GM18498 (cell line): ENCODE data around the gene EFCAB9.
"Not testable (repeated sequence)": the region's sequence is repeated elsewhere in the genome, so short reads cannot be mapped to it uniquely, and the experiment has no call there.

Source experiments
- ATAC-seq: cut with Tn5 transposase; IDR thresholded peaks from one replicate; pipeline ENCODE4 v1.9.1; 2021; ENCODE audit warnings: mild to moderate bottlenecking, moderate library complexity; ENCODE audit not compliant: unreplicated experiment

The EFCAB9 gene

DNA sequence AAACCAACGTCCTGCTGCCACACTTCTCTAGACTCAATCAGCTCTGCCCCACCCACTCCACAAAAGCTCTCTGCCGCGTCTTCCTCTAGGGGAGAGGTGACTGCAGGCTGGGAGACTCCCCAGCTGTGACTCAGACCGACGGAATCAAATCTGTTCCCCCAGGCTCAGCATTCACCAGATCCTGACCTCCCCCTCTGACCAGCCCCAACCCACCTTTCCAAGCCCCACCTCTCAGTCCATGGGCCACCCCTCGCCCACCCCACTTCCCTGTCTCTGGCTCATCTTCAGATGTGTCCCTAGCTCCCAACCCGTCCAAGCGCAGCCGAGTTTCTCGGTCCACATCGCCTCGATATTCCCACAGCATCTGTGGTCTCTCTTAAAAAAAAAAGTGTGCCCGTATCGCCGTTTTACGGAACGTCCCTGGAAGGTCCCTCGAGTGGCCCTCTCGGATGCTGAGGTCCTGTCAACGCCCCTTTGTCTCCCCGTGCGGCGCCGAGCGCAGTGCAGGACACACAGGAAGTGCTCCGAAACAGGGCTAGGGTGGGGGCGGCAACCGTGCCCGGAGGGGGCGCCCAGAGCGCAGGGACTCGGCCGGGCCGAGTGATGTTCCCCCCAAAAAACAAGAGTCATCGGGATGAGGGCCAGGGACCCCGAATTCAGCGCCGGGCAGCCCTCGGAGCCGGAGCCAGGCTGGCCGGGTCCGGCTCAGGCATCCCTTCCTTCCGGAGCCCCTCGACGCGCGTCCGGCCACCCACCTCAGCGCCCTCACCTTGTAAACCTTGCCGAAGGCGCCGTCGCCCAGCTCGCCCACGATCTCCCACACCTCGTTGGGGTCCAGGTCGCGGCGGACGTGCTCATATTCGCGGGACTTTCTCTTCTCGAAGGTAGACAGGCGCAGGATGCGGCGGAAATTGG is 6.6 kb upstream of the EFCAB9 start:
- peak; percentile 23 for ATAC-seq

GRCh38 chr5:172188033-172188892 is 5.7 kb upstream of the EFCAB9 start, which contains the start of gene STK10:
Gene STK10, minus strand, starts transcription at chr5:172188224. Its CDS starts 182 bp downstream, at chr5:172188042.
- peak; percentile 77 for ATAC-seq

GRCh38 chr5:172188893-172189692 is 4.9 kb upstream of the EFCAB9 start:
- ATAC-seq = no peak

DNA sequence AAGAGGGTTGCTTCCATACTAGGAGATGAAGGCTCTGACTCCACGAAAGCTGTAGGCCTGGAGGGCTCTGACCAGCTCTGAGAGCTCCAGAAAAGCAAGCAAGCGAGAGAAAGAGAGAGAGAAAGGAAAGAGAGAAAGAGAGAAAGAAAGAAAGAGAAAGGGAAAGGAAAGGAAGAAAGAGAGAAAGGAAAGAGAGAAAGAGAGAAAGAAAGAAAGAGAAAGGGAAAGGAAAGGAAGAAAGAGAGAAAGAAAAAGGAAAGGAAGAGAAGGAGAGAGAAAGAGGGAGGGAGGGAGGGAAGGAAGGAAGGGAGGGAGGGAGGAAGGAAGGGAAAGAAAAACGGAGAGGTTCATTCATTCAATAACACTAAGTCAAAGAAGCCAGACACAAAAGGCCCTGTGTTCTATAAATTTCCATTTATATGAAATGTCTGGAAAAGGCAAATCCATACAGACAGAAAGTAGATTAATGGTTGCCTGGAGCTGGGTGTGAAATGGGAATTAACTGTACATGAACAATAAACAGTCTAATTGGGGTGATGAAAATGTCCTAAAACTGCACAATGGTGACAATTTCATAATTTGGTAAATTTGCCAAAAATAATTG is 4.2 kb upstream of the EFCAB9 start:
- ATAC-seq = no peak

DNA sequence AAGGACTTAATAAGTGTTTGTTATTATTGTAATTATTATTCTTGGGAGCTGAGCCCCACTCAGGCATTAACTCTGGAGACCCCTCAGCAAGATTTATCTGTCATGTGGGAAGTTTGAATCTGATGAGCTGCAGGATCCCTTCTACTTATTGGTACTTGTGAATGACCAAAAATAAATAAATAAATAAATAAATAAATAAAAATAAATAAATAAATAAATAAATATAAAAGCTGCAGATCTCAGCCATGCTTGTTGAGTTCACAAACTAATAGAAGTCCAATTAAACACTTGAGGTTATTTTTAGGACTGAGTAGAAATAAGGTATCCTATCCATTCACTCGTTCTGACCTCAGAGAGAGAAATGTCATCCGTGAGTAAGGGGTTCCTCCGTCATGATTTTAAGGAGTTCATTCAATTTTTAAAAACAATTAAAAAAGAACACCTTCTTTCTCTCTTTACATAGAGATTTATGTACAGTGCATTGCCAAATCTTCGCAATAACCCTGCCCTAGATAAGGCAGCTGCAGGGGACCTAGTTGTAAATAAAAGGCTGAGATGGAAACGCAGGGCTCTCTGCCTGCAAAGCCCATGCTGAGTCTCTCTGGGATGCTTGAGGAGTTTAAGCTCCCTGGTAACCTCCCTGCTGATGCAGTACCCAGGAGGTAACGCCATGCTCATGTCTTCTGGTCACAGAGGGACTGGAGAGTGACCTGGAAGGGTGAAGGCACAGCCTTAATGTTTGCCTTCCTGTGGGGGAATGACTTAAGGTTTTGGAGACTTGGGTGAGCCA is 1.2 kb downstream of the EFCAB9 start:
- ATAC-seq = no peak

DNA sequence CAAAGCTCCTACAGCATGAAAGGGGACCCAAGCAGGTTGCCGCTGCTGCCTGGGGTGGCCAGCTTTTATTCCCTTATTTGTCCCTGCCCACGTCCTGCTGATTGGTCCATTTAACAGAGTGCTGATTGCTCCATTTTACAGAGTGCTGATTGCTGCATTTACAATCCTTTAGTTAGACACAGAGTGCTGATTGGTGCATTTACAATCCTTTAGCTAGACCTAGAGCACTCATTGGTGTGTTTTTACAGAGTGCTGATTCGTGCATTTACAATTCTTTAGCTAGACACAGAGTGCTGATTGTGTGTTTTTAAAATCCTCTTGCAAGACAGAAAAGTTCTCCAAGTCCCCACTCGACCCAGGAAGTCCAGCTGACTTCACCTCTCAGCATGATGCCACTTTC is 3.8 kb downstream of the EFCAB9 start:
- not testable (repeated sequence) for ATAC-seq

- no peak for ATAC-seq
Measured at GRCh38 chr5:172199446-172199845, 5.5 kb downstream of the EFCAB9 start.

GRCh38 chr5:172200476-172200875 is 6.5 kb downstream of the EFCAB9 start:
- no peak for ATAC-seq

DNA sequence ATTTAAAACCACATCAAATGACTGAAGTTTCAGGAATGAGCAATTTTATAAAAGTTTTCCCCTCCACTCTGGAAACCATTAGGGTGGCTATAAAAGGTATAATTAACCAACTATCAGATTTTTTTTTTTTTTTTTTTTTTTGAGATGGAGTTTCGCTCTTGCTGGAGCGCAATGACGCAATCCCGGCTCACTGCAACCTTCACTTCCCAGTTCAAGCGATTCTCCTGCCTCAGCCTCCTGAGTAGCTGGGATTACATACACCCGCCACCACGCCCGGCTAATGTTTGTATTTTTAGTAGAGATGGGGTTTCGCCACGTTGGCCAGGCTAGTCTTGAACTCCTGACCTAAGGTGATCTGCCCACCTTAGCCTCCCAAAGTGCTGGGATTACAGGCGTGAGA is 12.0 kb downstream of the EFCAB9 start:
- not testable (repeated sequence) for ATAC-seq

DNA sequence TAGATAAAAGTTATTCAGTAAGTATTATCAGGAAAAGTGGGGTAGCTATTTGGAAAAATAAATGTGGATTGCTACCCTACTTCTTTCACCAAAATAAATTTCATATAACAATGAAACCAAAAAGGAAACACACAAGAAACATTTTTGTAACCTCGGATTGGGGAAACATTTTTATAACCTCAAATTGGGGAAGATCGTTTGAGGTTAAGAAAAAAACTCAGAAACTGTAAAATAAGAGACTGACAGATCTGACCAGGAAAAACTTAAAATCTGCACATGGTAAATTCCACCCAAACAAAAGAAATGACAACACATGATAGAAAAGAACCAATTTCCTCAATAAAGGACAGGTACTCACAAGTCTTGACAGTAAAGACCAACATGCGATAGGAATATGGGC is 13.5 kb downstream of the EFCAB9 start:
- ATAC-seq = no peak

DNA sequence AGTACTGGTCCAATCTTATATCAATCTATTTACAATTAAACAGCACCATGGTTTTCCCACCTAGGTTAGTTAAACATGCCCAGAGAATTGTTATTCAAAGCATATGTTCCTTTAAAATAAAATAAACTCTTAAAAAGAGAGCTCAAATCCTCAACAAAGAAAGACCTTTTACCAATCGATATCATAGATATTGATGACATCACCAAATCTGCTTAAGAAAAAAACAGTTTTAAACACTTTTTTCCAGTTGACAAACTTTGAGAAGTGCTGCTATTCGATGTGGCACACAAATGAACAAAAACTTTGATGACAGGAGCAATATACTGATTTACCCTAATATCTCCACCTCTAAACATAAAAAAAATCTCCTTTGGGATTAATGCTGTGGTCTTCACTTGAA is 15.7 kb downstream of the EFCAB9 start:
- no peak for ATAC-seq

DNA sequence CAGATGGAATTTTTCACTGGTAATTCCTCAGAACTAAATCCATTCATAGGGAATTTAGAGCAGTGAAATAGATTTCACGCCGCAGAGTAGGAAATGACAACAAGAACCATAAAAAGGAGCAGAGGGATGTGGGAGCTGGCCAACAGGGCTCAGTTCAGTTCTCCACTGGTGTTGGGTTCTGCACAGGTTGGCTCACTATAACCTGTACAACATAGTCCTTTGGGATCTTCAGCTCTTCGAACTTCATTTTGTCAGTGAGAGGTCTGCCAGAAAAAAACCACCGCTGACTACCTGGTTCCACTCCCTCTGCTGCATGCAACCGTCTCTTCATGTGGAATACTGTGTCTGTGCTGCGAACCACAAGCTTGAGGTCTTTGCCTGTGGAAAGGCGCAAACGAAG is 17.7 kb downstream of the EFCAB9 start:
- no peak for ATAC-seq

GRCh38 chr5:172213126-172213525 is 19.2 kb downstream of the EFCAB9 start:
- ATAC-seq = no peak

GRCh38 chr5:172216345-172216744 is 22.4 kb downstream of the EFCAB9 start:
- no peak for ATAC-seq

DNA sequence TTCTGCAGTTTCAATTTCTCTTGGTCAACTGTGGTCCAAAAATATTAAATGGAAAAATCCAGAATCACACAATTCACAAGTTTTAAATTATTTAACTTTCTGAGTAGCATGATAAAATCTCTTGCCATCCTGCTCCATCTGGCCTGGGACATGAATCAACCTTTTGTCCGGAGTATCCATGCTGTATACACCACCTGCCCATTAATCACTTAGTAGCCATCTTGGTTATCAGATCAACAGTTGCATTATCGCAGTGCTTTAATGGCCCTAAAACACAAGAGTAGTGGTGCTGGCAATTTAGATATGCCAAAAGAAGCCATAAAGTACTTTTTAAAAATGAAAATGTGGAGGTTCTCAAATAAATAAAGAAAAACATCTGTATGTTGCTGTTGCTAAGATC is 25.3 kb downstream of the EFCAB9 start:
- no peak for ATAC-seq

GRCh38 chr5:172223901-172224873 is 30.2 kb downstream of the EFCAB9 start:
- ATAC-seq = peak; percentile 89

DNA sequence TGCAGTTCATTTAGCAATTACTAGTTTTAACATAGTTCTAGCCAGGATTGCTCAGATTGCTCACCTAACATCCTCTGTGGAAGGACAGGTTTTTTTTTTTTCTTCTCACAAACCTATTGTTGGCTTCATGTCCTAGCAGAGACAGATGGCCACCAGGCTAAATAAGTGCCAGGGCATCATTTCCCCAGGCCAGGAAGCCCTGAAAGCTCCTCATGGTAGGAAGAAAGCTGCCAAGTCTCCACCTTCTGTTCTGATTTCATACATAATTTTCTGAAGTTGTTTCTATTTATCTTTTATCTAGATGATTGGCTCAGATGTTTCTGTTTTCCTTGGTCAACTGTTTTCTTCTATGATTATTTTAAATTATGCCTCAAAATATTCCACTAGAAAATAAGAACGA is 31.0 kb downstream of the EFCAB9 start:
- ATAC-seq = no peak

DNA sequence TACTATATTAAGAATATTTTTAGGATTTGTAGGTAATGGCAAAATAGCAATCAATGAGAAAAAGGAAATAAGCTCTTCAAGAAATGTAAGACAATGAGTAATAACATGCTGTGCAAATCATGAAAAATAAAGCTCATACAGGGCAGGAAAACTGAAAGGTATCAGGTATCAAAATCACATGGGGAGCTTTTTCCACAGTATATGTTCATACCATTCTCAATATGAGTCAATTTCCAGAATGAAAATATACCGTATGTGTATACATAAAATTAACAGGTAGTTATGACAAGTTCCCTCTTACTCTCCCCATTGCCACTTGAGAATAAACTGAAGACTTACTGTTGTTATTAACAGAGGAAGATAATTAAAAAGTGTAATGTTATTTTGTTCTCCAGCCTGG is 35.9 kb downstream of the EFCAB9 start:
- no peak for ATAC-seq

DNA sequence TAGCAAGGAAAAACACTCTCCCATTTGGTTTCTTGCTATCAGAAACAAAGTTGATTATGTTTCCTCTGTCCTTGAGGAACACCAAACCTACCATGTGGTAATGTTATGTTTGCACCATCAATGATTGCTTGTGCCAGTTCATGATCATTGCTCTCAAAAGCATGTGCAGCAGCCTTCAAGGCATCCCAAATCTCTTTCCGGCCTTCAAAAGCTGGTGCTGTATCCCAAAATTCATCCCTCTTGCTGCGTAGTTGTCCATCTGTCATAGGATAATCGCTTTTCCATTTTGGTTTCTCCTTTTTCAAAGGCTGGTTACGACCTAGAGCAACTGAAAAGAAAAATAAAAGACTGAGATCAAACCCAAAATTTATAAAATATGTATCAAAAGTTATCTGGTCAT is 40.1 kb downstream of the EFCAB9 start:
- no peak for ATAC-seq
